ENCODE measurements around the gene ETS2. TPM values are rescaled to one million over a fixed set of nuclear protein-coding genes. Genes with fewer than 3 reads are reported as not detected.
A peak's percentile ranks its signal among the peaks of the same experiment; 100 is the strongest.

The ETS2 gene
- total RNA-seq, 1 experiment from 2014 or later, result 49.9 TPM

DNA sequence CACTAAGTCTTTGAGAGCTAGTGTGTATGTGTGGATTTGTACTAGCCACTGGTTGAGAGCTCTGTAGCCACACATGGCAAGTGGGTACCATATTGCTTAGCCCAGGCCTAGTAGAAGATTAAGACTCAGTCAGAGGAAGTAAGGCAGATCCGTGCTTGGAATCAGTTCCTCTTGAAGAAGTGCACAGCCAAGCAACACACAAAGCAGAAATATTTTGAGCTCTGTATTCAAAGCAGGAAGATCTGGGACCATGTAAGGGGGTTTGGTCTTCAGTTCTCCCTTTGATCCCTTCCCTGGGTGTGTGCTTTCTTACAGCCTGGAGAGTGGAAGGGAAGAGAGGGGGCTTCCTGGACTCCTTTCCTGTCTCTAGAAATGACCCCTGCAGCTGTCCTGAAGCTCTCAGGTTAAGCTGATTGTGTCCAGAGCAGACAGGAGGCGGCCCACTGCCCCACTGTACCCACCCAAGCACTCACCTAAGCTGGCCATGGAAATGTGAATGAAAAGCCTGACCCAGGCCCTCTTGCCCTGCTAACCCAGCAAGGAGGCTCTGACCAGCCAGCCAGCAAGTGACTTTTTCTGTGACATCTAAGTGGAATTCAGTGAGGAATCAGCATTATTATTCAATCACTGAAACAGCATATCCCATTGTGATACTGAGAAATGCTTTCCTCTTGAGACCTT, 3.6 kb downstream of the ETS2 start:
- no TSS peak for BruUV-seq (replicated peaks)
- H3K36me3 Mint-ChIP-seq (ENCODE audit: insufficient read depth, unreplicated experiment), result peaks cover 85% of the 10 kb centered on the region
- TF ChIP-seq, protein P1, sequence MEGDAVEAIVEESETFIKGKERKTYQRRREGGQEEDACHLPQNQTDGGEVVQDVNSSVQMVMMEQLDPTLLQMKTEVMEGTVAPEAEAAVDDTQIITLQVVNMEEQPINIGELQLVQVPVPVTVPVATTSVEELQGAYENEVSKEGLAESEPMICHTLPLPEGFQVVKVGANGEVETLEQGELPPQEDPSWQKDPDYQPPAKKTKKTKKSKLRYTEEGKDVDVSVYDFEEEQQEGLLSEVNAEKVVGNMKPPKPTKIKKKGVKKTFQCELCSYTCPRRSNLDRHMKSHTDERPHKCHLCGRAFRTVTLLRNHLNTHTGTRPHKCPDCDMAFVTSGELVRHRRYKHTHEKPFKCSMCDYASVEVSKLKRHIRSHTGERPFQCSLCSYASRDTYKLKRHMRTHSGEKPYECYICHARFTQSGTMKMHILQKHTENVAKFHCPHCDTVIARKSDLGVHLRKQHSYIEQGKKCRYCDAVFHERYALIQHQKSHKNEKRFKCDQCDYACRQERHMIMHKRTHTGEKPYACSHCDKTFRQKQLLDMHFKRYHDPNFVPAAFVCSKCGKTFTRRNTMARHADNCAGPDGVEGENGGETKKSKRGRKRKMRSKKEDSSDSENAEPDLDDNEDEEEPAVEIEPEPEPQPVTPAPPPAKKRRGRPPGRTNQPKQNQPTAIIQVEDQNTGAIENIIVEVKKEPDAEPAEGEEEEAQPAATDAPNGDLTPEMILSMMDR (IDR thresholded peaks at IDR 0.05; ENCODE audit: unreplicated experiment), result no peak
- CTCF ChIA-PET, result interaction anchor here (0.9 kb wide), 1 partner anchor 150 kb away, joined by 4 read pairs; no protein-coding TSS in a partner anchor
- H3K27me3 Mint-ChIP-seq (ENCODE audit: unreplicated experiment), result no peaks in the 10 kb centered on the region
- intact Hi-C loops (cut with micrococcal nuclease; ENCODE audit: unreplicated experiment), result no loop called here
- H3K27ac Mint-ChIP-seq (ENCODE audit: unreplicated experiment), result peak overlapping the region; percentile 20
- H3K4me1 Mint-ChIP-seq (ENCODE audit: low read depth, unreplicated experiment), result peaks cover 30% of the 10 kb centered on the region
- no peaks in the 10 kb centered on the region for H3K9me3 Mint-ChIP-seq (ENCODE audit: low read depth, unreplicated experiment)
- peak overlapping the region; percentile 85 for H3K4me3 Mint-ChIP-seq (ENCODE audit: low read depth, unreplicated experiment)
- DNase-seq, result no peak

DNA sequence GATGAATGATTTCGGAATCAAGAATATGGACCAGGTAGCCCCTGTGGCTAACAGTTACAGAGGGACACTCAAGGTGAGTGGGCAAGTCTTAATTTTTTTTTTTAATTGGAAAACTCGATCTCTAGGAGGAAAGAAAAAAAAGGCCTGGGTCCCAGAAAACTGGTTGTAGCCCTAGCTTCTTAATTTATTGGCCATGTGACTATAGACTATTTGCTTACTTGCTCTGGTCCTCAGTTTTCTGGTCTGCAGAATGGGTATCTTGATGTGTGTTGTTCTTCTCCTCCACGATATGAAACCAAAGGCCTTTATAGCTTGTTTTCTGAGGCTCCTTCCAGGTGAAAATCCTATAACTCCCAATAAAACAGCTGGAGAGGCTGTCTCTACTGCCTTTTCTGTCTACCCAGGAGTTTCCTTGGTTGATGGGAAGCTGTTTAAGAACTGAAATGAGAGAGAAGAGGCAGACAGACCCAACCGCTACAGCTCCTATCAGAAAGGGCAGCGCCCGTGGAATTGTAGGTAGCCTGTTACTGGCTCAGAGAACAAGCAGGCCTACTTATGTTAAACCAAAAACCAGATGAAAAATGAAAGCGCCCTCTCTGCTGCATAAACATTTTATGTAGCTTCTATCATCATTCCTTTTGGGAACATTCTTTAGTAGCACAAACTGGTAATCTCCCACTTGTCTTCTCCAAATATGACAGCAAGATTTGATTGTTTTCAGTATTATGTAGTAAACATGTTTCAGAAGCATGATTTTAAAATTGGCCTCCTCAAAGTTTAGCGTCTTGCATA, 4.5 kb downstream of the ETS2 start:
- intact Hi-C loops (cut with micrococcal nuclease; ENCODE audit: unreplicated experiment), result loop anchor here (5.0 kb wide), 2 partner anchors 107 to 317 kb away; no protein-coding TSS in a partner anchor
- peaks cover 85% of the 10 kb centered on the region for H3K36me3 Mint-ChIP-seq (ENCODE audit: insufficient read depth, unreplicated experiment)
- no peak for DNase-seq
- CTCF ChIA-PET, result interaction anchor here (0.7 kb wide), 2 partner anchors 22 to 255 kb away, joined by 3 read pairs; no protein-coding TSS in a partner anchor
- no peak overlapping the region for H3K4me3 Mint-ChIP-seq (ENCODE audit: low read depth, unreplicated experiment)
- H3K9me3 Mint-ChIP-seq (ENCODE audit: low read depth, unreplicated experiment), result no peaks in the 10 kb centered on the region
- peaks cover 34% of the 10 kb centered on the region for H3K4me1 Mint-ChIP-seq (ENCODE audit: low read depth, unreplicated experiment)
- H3K27me3 Mint-ChIP-seq (ENCODE audit: unreplicated experiment), result no peaks in the 10 kb centered on the region
- TF ChIP-seq, protein P1 (IDR thresholded peaks at IDR 0.05; ENCODE audit: unreplicated experiment), result no peak
- BruUV-seq (replicated peaks), result no TSS peak
- H3K27ac Mint-ChIP-seq (ENCODE audit: unreplicated experiment), result peak overlapping the region; percentile 78

DNA sequence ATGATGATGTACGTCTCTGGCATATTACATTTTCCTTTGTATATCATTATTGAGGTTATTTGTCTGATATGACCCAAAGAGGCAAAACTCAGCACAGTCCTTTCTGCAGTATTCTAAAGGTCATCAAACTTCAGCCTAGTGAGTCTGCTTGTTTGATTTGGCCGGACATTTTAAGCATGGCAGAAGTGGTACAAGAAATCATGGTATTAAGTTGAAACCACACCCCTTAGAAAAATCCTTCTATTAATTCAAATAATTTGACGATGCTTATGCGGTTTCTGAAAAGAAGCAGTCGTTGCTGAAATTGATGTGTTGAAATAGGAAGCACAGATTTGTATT, 5.1 kb downstream of the ETS2 start:
- H3K4me3 Mint-ChIP-seq (ENCODE audit: low read depth, unreplicated experiment), result no peak overlapping the region
- intact Hi-C loops (cut with micrococcal nuclease; ENCODE audit: unreplicated experiment), result loop anchor here (5.0 kb wide), 2 partner anchors 107 to 317 kb away; no protein-coding TSS in a partner anchor
- no peaks in the 10 kb centered on the region for H3K9me3 Mint-ChIP-seq (ENCODE audit: low read depth, unreplicated experiment)
- BruUV-seq (replicated peaks), result no TSS peak
- peaks cover 85% of the 10 kb centered on the region for H3K36me3 Mint-ChIP-seq (ENCODE audit: insufficient read depth, unreplicated experiment)
- CTCF ChIA-PET, result interaction anchor here (0.7 kb wide), 3 partner anchors 14 to 31 kb away, joined by 3 to 6 read pairs (median 3); no protein-coding TSS in a partner anchor
- no peak for DNase-seq
- no peaks in the 10 kb centered on the region for H3K27me3 Mint-ChIP-seq (ENCODE audit: unreplicated experiment)
- peaks cover 39% of the 10 kb centered on the region for H3K4me1 Mint-ChIP-seq (ENCODE audit: low read depth, unreplicated experiment)
- H3K27ac Mint-ChIP-seq (ENCODE audit: unreplicated experiment), result peak overlapping the region; percentile 78
- TF ChIP-seq, protein P1 (IDR thresholded peaks at IDR 0.05; ENCODE audit: unreplicated experiment), result no peak

DNA sequence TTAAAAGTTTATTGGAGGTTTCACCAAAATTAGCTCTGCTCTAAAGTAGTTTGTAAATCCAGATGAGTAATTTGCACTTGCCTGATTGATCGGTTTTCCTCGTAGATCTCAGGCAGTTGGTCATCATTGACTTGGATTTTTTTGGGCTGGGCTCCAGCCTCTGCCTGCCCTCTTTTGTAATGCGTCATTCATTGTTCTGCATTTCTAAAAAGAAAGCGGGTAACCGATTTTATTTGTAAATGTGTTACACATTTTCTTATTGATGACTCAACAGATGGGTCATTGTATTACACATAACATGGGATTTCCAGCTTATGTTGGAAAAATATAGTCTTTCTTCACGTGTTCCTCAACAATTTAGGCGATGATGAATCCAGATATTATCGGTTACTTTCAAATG, 5.5 kb downstream of the ETS2 start:
- Mint-ChIP-seq H3K36me3 (ENCODE audit: insufficient read depth, unreplicated experiment) (peaks cover 84% of the 10 kb centered on the region), H3K27ac (ENCODE audit: unreplicated experiment) (peak overlapping the region; percentile 78), H3K4me1 (ENCODE audit: low read depth, unreplicated experiment) (peaks cover 39% of the 10 kb centered on the region), H3K9me3 (ENCODE audit: low read depth, unreplicated experiment) (no peaks in the 10 kb centered on the region), H3K4me3 (ENCODE audit: low read depth, unreplicated experiment) (peak overlapping the region; percentile 34), H3K27me3 (ENCODE audit: unreplicated experiment) (no peaks in the 10 kb centered on the region)
- no TSS peak for BruUV-seq (replicated peaks)
- intact Hi-C loops (cut with micrococcal nuclease; ENCODE audit: unreplicated experiment), result loop anchor here (5.0 kb wide), 2 partner anchors 106 to 316 kb away; no protein-coding TSS in a partner anchor
- DNase-seq, result peak; percentile 46
- TF ChIP-seq, protein P1 (IDR thresholded peaks at IDR 0.05; ENCODE audit: unreplicated experiment), result no peak
- CTCF ChIA-PET, result interaction anchor here (0.7 kb wide), 2 partner anchors 15 to 31 kb away, joined by 3 to 6 read pairs; no protein-coding TSS in a partner anchor

All from Calu3 (cell line).